GM18868 (cell line): Measurements from ENCODE around the gene RCC2.

Experiments used
- ATAC-seq: cut with Tn5 transposase; IDR thresholded peaks from one replicate; pipeline ENCODE4 v1.9.1; 2021; ENCODE audit warnings: mild to moderate bottlenecking, moderate library complexity; ENCODE audit not compliant: unreplicated experiment

The RCC2 gene

GRCh38 chr1:17381161-17381560 is 58.3 kb downstream of the RCC2 start:
- ATAC-seq, result no peak

- ATAC-seq, result no peak
Measured at GRCh38 chr1:17377325-17377953, 62.0 kb downstream of the RCC2 start.

- ATAC-seq, result no peak
Measured at GRCh38 chr1:17375651-17376050, 63.8 kb downstream of the RCC2 start.

- ATAC-seq, result no peak
Measured at GRCh38 chr1:17372955-17373354, 66.5 kb downstream of the RCC2 start.

- no peak for ATAC-seq
Measured at GRCh38 chr1:17371896-17372295, 67.6 kb downstream of the RCC2 start, which contains the start of gene PADI6. Gene PADI6, plus strand, starts transcription at chr1:17372196. Its CDS starts 50 bp downstream, at chr1:17372246.

GRCh38 chr1:17370618-17371017 is 68.9 kb downstream of the RCC2 start:
- ATAC-seq, result no peak

GRCh38 chr1:17369466-17369865 is 70.0 kb downstream of the RCC2 start:
- no peak for ATAC-seq

- ATAC-seq, result no peak
Measured at GRCh38 chr1:17365293-17365692, 74.2 kb downstream of the RCC2 start.

- no peak for ATAC-seq
Measured at GRCh38 chr1:17363771-17364170, 75.7 kb downstream of the RCC2 start.

- no peak for ATAC-seq
Measured at GRCh38 chr1:17363351-17363750, 76.1 kb downstream of the RCC2 start.

- ATAC-seq, result no peak
Measured at GRCh38 chr1:17361687-17362086, 77.8 kb downstream of the RCC2 start.

GRCh38 chr1:17360272-17360956 is 79.1 kb downstream of the RCC2 start:
- no peak for ATAC-seq

- no peak for ATAC-seq
Measured at GRCh38 chr1:17359808-17360207, 79.7 kb downstream of the RCC2 start.

- no peak for ATAC-seq
Measured at GRCh38 chr1:17359031-17359430, 80.4 kb downstream of the RCC2 start.

- ATAC-seq, result no peak
Measured at GRCh38 chr1:17358557-17358956, 80.9 kb downstream of the RCC2 start.
